NB4 (cell line): ENCODE results near the gene SRPRB.

Experiments
- DNase-seq: peaks from one replicate; pipeline ENCODE4 v3.0.0; 2010; ENCODE audit warnings: low read depth
- H3K4me3 ChIP-seq: one replicate; pipeline ENCODE4 v1.5.1; 2011; ENCODE audit warnings: mild to moderate bottlenecking, low read depth, low read length, moderate library complexity
- CTCF ChIP-seq: IDR thresholded peaks from one replicate; pipeline ENCODE4 v1.5.1; 2012; ENCODE audit warnings: low read depth, low read length
- MAX ChIP-seq: IDR thresholded peaks from 2 replicates; pipeline ENCODE4 v1.6.1; 2011; ENCODE audit warnings: low read depth, low read length
- MYC ChIP-seq: IDR thresholded peaks from 2 replicates; pipeline ENCODE4 v1.6.1; 2011; ENCODE audit warnings: low read depth, low read length
- POLR2A ChIP-seq: IDR thresholded peaks from 2 replicates; pipeline ENCODE4 v1.6.1; 2011; ENCODE audit warnings: mild to moderate bottlenecking; ENCODE audit not compliant: insufficient read length; ENCODE audit errors: extremely low read depth

Gene SRPRB

GRCh38 chr3:133758964-133759739, 46.5 kb upstream of the SRPRB start:
- H3K4me3 ChIP-seq, result no peak overlapping the region
- TF ChIP-seq CTCF (no peak), MYC (no peak), MAX (no peak), POLR2A (no peak)
- DNase-seq, result no peak

- no peak for TF ChIP-seq MYC
- TF ChIP-seq CTCF, result no peak
- no peak for TF ChIP-seq MAX
- TF ChIP-seq POLR2A, result no peak
- H3K4me3 ChIP-seq, result no peak overlapping the region
- DNase-seq, result no peak
These were observed 45.8 kb upstream of the SRPRB start for GRCh38 chr3:133759740-133760305.

- H3K4me3 ChIP-seq, result no peak overlapping the region
- TF ChIP-seq CTCF, result no peak
- no peak for TF ChIP-seq POLR2A
- TF ChIP-seq MAX, result no peak
- no peak for TF ChIP-seq MYC
- no peak for DNase-seq
These were observed 44.7 kb upstream of the SRPRB start for GRCh38 chr3:133760916-133761315.

GRCh38 chr3:133761605-133762484, 43.8 kb upstream of the SRPRB start:
- TF ChIP-seq MAX (no peak), MYC (no peak), POLR2A (no peak), CTCF (no peak)

GRCh38 chr3:133762539-133762938, 43.1 kb upstream of the SRPRB start:
- DNase-seq, result no peak
- H3K4me3 ChIP-seq, result no peak overlapping the region
- no peak for TF ChIP-seq CTCF
- no peak for TF ChIP-seq MYC
- no peak for TF ChIP-seq MAX
- no peak for TF ChIP-seq POLR2A

More at GRCh38 chr3:133761605-133762484, 43.8 kb upstream of the SRPRB start:
- no peak for DNase-seq
- H3K4me3 ChIP-seq, result no peak overlapping the region
